ENCODE data around the gene GAP43. TPM values are rescaled to one million over a fixed set of nuclear protein-coding genes. Genes with fewer than 3 reads are reported as not detected.

GAP43 gene
- total RNA-seq, 1 donor from 2014 or later, result 17.4 TPM

GRCh38 chr3:115652738-115653137 is 29.4 kb downstream of the GAP43 start:
- Histone ChIP-seq H3K27me3 (ENCODE audit: insufficient read depth, low read length) (no peaks in the 10 kb centered on the region), H3K79me2 (ENCODE audit: insufficient read depth, low read length) (no peaks in the 10 kb centered on the region), H2AFZ (ENCODE audit: low read depth, low read length) (no peak overlapping the region), H4K20me1 (ENCODE audit: insufficient read depth, low read length) (no peaks in the 10 kb centered on the region), H3K9ac (ENCODE audit: low read length) (no peak overlapping the region), H3K9me3 (ENCODE audit: insufficient read depth, low read depth, low read length) (no peaks in the 10 kb centered on the region), H3K36me3 (ENCODE audit: insufficient read depth, low read length) (no peaks in the 10 kb centered on the region), H3K4me2 (ENCODE audit: low read length) (no peak overlapping the region), H3K4me3 (ENCODE audit: insufficient read depth, low read depth, low read length) (no peak overlapping the region), H3K27ac (ENCODE audit: low read depth, low read length) (no peak overlapping the region), H3K4me1 (ENCODE audit: insufficient read depth, low read length) (peaks cover 1% of the 10 kb centered on the region)
- Mint-ChIP-seq H3K4me3 (ENCODE audit: unreplicated experiment) (no peak overlapping the region), H3K27ac (ENCODE audit: unreplicated experiment) (no peak overlapping the region), H3K36me3 (ENCODE audit: low read depth, unreplicated experiment) (no peaks in the 10 kb centered on the region), H3K4me1 (ENCODE audit: low read depth, unreplicated experiment) (peaks cover 31% of the 10 kb centered on the region), H3K9me3 (ENCODE audit: unreplicated experiment) (no peaks in the 10 kb centered on the region), H3K27me3 (ENCODE audit: low read depth, unreplicated experiment) (no peaks in the 10 kb centered on the region)
- DNase-seq (ENCODE audit: low read depth) (no peak), FAIRE-seq (no peak)
- no peak for TF ChIP-seq EZH2 (IDR thresholded peaks at IDR 0.05; ENCODE audit: insufficient read depth, low read length)
- TF ChIP-seq CTCF (IDR thresholded peaks at IDR 0.05; ENCODE audit: insufficient read depth, low read depth, low read length), result no peak

DNA sequence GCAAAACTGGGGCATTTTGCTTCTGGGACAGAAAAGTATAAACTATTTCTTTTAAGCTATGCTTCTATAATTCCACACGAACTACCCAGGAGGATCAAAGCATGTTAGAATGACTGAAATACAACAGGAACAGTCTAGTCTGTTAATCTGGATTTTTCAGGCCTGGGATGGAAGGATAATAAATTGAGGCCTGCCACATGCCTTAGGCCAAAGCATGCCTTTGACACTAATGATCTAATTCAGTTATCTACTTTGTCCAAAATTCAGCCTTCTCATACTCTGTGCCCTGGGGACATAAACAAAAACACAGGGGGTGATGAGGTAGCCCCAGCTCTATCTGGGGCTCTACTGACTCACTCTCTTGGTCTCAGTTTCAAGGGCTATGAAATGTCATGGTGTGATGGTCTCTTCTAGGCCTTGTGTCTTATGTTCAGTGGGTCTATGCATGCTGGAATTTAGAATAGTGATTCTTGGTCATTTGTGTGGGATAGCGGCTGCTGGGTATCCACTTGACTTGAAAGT is 32.5 kb downstream of the GAP43 start:
- Histone ChIP-seq H3K4me2 (ENCODE audit: low read length) (no peak overlapping the region), H3K27me3 (ENCODE audit: insufficient read depth, low read length) (no peaks in the 10 kb centered on the region), H3K9ac (ENCODE audit: low read length) (no peak overlapping the region), H3K9me3 (ENCODE audit: insufficient read depth, low read depth, low read length) (no peaks in the 10 kb centered on the region), H3K79me2 (ENCODE audit: insufficient read depth, low read length) (no peaks in the 10 kb centered on the region), H3K4me3 (ENCODE audit: insufficient read depth, low read depth, low read length) (no peak overlapping the region), H2AFZ (ENCODE audit: low read depth, low read length) (no peak overlapping the region), H3K4me1 (ENCODE audit: insufficient read depth, low read length) (peaks cover 24% of the 10 kb centered on the region), H4K20me1 (ENCODE audit: insufficient read depth, low read length) (no peaks in the 10 kb centered on the region), H3K36me3 (ENCODE audit: insufficient read depth, low read length) (no peaks in the 10 kb centered on the region), H3K27ac (ENCODE audit: low read depth, low read length) (no peak overlapping the region)
- Mint-ChIP-seq H3K36me3 (ENCODE audit: low read depth, unreplicated experiment) (no peaks in the 10 kb centered on the region), H3K9me3 (ENCODE audit: unreplicated experiment) (no peaks in the 10 kb centered on the region), H3K4me3 (ENCODE audit: unreplicated experiment) (no peak overlapping the region), H3K27ac (ENCODE audit: unreplicated experiment) (no peak overlapping the region), H3K4me1 (ENCODE audit: low read depth, unreplicated experiment) (peaks cover 41% of the 10 kb centered on the region), H3K27me3 (ENCODE audit: low read depth, unreplicated experiment) (no peaks in the 10 kb centered on the region)
- TF ChIP-seq EZH2 (IDR thresholded peaks at IDR 0.05; ENCODE audit: insufficient read depth, low read length) (no peak), CTCF (IDR thresholded peaks at IDR 0.05; ENCODE audit: insufficient read depth, low read depth, low read length) (no peak)
- DNase-seq (ENCODE audit: low read depth), result no peak
- FAIRE-seq, result no peak

DNA sequence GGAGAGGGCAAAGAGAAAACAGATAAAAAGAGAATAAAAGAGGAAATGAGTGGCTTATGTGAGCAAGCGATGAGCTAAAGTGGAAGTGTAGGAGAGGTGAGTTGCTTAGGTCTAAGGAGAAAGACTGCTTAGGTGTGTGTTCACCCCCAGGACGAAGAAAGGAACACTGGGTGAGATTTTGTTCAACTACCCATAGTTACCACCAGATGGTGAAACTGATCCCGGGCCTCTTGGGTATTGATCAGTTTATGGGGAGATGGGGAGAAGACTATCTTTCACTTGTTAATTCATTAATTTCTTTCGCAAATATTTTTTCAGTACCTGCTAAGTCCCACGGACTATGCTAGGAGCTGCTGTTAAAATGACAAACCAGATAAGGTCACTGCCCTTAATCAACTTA is 33.9 kb downstream of the GAP43 start:
- Mint-ChIP-seq H3K27me3 (ENCODE audit: low read depth, unreplicated experiment) (no peaks in the 10 kb centered on the region), H3K36me3 (ENCODE audit: low read depth, unreplicated experiment) (no peaks in the 10 kb centered on the region), H3K27ac (ENCODE audit: unreplicated experiment) (peak overlapping the region; percentile 66), H3K9me3 (ENCODE audit: unreplicated experiment) (no peaks in the 10 kb centered on the region), H3K4me3 (ENCODE audit: unreplicated experiment) (peak overlapping the region; percentile 58), H3K4me1 (ENCODE audit: low read depth, unreplicated experiment) (peaks cover 55% of the 10 kb centered on the region)
- Histone ChIP-seq H3K9me3 (ENCODE audit: insufficient read depth, low read depth, low read length) (no peaks in the 10 kb centered on the region), H3K4me3 (ENCODE audit: insufficient read depth, low read depth, low read length) (no peak overlapping the region), H3K27me3 (ENCODE audit: insufficient read depth, low read length) (no peaks in the 10 kb centered on the region), H3K9ac (ENCODE audit: low read length) (no peak overlapping the region), H4K20me1 (ENCODE audit: insufficient read depth, low read length) (no peaks in the 10 kb centered on the region), H3K79me2 (ENCODE audit: insufficient read depth, low read length) (no peaks in the 10 kb centered on the region), H3K27ac (ENCODE audit: low read depth, low read length) (no peak overlapping the region), H3K4me2 (ENCODE audit: low read length) (no peak overlapping the region), H2AFZ (ENCODE audit: low read depth, low read length) (no peak overlapping the region), H3K4me1 (ENCODE audit: insufficient read depth, low read length) (peaks cover 29% of the 10 kb centered on the region), H3K36me3 (ENCODE audit: insufficient read depth, low read length) (no peaks in the 10 kb centered on the region)
- DNase-seq (ENCODE audit: low read depth) (no peak), FAIRE-seq (no peak)
- no peak for TF ChIP-seq EZH2 (IDR thresholded peaks at IDR 0.05; ENCODE audit: insufficient read depth, low read length)
- TF ChIP-seq CTCF (IDR thresholded peaks at IDR 0.05; ENCODE audit: insufficient read depth, low read depth, low read length), result no peak

All from astrocyte (in vitro differentiated cells and primary cell).